NCI-H524 treated with DMSO at 0.1 percent for 48 hours (cell line): ENCODE measurements around the gene ZC3H12D.

Source experiments
- DNase-seq: peaks from one replicate; lab custom pipeline; 2025; lab: John Stamatoyannopoulos, UW

The ZC3H12D gene

GRCh38 chr6:149443411-149444181, 41.2 kb downstream of the ZC3H12D start:
- no peak for DNase-seq

DNA sequence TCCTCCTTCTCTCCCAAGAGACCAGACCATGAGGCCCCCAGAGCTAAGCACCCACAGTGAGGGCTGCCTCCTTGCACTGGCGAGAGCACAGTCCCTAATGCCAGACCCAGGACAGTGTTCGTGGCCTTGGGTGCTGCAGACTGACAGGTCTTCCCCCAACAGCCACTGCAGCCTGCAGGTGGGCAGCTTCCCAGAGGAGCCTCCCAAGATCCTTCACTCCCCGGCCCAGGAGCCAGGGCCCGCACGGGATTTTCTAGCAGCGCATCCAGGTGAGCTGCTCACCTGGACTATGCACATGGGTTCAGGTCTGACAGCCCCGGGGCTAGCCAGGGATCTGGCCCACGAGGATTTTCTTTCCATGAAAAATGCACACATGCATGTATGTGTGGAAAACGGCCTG, 43.1 kb downstream of the ZC3H12D start:
- no peak for DNase-seq

DNA sequence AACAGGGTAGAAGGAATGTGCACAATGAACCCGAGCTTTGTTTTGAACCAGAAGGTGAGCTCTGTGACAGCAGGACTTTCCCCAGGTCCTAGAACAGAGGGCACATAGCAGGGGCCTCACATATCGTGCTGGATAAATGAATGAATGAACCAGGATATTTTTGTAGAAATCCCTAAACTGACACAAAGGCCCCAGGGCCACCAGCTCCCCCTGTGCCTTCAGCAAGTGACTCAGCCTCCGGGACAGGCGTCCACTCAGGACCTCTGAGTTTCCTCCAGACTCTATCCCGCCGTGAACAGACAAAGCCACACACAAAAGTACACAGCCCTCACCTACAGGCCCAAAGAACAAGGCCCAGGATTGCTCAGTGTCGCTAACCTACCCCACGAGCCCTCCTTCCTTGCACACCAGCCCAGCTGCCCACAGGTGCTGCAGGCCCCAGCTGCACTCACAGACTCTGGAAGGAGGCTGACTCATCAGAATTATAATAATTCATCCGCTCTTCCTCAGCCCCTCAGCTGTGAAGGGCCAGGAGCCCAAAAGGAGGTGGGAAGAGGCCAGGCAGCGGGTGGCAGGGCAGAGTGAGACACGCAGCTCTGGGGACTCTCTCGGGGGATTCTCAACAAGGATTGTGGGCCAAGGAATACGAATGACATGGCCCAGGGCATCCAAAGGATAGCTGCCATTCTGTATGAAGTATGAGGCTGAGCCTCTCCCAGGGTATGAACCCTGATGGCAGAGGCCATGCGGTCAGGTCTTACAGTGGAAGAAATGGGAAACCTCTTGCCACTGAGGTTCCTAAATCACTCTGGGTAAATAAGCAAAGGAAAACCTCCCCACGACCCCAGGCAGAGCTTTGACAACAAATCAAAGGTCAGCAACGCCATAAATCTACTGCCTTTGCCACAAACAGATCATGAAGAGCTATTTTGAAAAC, 43.8 kb downstream of the ZC3H12D start:
- DNase-seq = no peak

GRCh38 chr6:149439626-149440025, 45.2 kb downstream of the ZC3H12D start:
- DNase-seq = no peak

DNA sequence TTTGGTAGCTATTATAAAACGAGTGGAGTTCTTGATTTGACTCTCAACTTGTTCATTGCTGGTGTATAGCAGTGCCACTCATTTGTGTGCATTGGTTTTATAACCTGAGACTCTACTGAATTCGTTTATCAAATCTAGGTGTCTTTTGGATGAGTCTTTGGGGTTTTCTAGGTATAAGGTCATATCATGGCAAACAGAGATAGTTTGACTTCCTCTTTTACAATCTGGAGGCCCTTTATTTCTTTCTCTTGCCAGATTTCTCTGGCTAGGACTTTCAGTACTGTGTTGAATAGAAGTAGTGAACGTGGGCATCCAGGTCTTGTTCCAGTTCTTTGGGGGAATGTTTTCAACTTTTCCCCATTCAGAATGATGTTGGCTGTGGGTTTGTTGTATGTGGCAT, 46.0 kb downstream of the ZC3H12D start:
- DNase-seq = no peak

DNA sequence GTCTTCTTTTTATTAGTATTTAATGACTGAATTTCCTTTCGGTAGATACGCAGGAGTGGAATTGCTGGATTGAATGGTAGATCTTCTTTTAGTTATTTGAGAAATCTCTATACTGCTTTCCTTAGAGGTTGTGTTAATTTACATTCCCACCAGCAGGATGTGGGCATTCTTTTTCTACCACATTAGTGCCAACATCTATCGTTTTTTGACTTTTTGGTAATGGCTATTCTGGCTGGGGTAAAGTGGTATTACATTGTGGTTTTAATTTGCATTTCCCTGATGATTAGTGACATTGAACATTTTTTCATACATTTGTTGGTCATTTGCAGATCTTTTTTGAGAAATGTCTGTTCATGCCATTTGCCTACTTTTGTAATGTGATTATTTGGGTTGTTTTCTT, 47.6 kb downstream of the ZC3H12D start:
- DNase-seq = no peak

- DNase-seq = no peak
These were observed 48.2 kb downstream of the ZC3H12D start for GRCh38 chr6:149436647-149437046.

DNA sequence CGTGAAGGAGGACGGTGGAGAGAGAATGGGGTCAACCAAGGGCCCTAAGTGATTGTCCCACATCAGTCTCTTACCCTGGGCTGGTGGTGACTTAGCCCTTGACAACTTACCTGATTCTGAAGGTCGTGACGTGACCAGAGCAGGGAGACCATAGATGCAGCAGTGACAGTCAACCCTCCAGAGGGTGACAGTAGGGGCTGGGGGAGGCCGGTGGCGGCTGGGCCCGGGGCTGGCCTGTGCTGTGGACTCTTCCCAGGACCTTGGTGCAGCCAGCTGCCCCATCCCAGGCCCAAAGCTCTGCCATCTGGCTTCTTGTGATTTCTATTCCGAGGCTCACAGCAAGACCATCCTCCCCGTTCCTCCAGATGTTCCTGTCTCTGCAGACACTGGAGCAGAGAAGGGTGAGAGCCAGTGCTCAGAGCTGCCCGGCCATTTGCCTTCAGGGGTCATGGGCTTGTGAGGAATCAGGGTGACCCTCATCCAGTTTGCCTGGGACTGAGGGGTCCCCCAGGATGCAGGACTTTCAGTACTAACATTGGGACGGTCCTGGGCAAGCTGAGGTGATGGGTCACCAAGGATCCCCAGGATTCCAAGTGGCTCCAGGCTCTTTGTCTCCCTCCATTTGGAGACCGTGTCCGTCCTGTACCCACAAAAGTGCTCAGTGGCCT, 48.8 kb downstream of the ZC3H12D start:
- DNase-seq = no peak

GRCh38 chr6:149433881-149434280, 50.9 kb downstream of the ZC3H12D start:
- DNase-seq = no peak

GRCh38 chr6:149433405-149433804, 51.4 kb downstream of the ZC3H12D start:
- no peak for DNase-seq

DNA sequence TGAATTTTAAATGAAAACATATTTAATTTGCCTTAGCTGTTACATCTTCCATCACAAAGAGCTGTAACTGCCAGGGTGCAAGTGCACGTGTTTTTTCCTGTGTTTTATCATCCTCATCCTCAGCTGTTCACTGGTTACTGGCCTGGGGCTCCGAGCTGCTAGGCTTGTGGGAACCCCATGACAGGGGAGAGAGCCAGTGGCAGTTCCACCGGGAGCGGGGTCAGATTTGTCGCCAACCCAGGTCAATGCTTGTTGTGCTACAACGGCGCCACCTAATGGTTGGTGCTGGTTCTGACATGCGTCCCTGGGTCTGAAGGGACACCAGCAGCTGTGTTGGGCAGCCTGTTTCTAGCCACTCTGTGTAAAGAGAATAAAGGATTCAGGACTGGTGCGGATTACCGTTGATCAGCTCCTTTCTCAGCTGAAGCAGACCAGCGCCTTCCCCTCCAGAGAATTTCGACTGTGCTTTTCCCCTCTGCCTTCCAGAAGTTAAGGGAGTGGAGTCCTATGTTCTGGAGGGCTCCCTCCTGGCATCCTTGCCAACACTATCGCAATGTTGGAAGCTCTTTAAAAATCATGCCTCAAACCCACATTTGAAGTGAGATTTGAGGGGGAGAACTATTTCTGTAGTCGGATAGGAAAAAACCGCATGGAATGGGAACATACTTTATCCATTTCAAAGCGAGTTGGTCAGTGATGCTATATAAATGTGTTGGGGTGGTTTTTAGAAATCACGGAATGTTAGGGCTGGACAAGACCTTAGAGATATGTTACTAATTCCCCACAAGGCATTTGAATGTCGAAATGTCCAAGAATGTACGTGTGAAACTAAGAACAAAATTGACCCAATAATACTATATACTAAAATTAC, 52.7 kb downstream of the ZC3H12D start:
- DNase-seq = peak; percentile 66

DNA sequence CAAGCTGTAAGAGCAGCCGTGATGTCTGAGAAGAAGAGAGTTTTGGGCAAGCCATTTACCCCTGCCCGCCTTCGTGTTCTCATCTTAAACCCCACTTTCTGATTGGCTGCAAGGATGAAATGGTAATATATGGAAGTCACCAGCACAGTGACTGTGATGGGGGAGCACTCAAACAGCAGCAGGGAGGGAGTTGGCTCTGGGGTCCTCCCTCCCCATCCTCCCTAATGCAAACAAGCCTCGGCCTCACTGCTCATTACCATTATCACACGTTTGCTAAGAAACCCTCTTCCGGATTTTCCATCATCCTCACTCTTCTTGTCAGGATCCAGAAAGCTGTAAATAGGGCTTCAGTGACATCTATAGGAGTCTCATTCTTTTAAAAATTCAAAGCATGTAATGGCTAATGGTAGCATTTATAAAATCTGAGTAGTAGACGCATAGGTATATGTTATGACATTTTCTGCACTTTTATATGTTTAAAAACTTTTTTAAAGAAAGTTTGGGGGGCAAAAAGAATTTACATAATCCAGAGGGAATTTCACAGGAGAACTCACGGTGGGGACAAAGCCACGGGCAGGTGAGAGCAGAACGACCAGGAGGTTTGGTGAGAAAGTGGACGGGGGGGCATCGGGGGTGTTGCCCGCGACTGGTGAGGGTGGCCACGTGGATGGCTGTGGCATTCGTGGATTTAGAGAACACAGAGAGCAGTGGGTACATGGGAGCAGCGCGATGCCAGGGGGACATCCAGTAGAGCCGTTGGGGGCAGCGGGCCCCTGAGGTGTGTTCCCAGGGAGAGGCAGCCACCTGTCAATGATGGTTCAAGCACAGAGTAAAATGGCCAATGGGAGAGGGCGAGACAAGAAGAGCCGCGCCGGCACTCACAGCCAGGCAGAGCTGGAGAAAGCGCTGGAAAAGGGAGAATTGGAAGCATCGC, 55.1 kb downstream of the ZC3H12D start:
- DNase-seq = no peak

DNA sequence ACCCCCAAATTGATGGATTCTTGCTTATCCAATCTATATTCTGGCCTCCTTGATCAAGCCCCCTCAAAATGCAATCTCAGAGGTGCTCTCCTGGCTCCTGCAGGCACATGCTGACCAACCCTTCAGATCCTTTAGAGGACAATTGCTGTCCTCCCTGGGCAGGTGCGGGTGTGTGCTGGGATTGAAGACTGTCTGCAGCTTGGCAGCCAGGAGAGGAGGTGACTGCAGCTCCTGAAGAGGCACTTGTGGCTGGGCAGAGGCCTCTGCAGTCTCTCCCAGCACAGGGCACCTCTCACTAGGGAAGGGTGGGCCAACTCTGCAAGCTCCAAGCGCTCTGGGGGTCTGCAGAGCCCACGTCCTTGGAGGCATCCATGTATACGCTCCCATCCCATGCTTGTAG, 56.2 kb downstream of the ZC3H12D start:
- DNase-seq = no peak

GRCh38 chr6:149425754-149426153, 59.1 kb downstream of the ZC3H12D start:
- no peak for DNase-seq

- no peak for DNase-seq
These were observed 59.6 kb downstream of the ZC3H12D start for GRCh38 chr6:149425224-149425623.

DNA sequence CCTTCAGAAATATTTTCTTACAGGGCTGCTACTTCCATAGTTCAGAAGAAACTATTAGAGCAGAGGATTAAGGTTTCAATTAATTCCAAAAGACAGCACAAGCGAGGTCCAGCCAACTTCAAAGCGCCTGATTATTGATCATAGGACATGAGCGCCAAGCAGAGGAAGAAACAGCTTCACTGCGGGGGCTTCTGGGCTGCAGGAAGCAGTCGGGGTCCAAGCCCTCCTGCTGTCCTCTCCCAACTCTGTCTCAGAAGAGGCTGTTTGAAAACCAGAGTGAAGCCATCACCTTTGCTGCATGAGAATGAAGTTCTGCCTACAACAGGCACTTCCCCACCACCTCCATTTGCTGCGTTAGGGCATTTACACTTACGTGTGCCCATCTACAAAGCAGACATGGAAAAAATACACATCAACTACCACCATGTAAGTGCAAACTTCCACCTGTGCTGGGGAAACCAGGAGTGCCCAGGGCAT, 60.8 kb downstream of the ZC3H12D start:
- no peak for DNase-seq

GRCh38 chr6:149422581-149422980, 62.2 kb downstream of the ZC3H12D start:
- DNase-seq = no peak

DNA sequence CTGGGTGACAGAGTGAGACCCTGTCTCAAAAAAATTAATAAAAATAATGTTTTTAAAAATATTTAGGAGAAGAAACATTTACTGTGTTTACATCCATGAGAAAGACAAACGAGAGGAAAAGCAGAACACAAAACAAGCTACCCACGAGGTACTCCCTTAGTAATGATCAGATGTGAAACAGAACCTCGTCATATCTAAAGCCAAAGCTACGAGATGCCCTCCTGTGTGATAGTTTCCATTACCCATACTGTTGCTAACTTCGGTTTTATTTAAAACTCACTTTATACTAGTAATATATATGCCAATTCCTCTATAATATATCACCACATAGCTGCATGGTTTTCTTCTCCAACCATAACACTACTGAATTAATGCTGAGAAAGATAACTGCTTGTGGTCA, 63.7 kb downstream of the ZC3H12D start:
- no peak for DNase-seq

GRCh38 chr6:149419696-149420404, 65.0 kb downstream of the ZC3H12D start:
- DNase-seq = no peak

DNA sequence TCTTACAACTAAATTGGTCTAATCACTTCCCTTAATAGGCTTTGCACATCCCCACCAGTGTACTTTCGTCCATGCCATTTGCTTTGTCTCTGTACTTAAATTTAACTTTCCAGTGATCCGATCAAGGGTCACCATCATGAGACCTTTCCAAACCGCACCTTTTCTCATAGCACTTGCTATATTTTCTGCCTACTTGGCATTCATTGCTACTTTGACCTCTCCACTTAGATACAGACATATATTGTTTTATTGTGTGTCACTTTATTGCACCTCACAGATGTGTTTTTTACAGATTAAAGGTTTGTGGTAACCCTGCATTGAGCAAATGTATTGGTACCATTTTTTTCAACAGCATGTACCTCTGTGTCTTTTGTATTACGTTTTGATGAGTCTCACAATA, 70.0 kb downstream of the ZC3H12D start:
- DNase-seq = no peak
